ENCODE measurements around the gene ZNF700.

DNA sequence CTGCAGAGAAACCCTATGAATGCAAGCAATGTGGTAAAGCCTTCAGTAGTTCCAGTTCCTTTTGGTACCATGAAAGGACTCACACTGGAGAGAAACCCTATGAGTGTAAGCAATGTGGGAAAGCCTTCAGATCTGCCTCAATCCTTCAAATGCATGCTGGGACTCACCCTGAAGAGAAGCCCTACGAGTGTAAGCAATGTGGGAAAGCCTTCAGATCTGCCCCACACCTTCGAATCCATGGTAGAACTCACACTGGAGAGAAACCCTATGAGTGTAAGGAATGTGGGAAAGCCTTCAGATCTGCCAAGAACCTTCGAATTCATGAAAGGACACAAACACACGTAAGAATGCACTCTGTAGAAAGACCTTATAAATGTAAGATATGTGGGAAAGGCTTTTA is 54.6 kb downstream of the ZNF700 start:
- TF ChIP-seq ZNF274 (IDR thresholded peaks at IDR 0.05; ENCODE audit: low read depth, low read length) (no peak), YY1 (IDR thresholded peaks at IDR 0.05; ENCODE audit: insufficient read depth, insufficient read length) (no peak), SUZ12 (IDR thresholded peaks at IDR 0.05; ENCODE audit: extremely low read depth, insufficient read depth, insufficient read length) (no peak)
